ENCODE results near the gene ARGFX.
"Not testable (repeated sequence)": the region's sequence is repeated elsewhere in the genome, so short reads cannot be mapped to it uniquely, and the experiment has no call there.

The ARGFX gene

DNA sequence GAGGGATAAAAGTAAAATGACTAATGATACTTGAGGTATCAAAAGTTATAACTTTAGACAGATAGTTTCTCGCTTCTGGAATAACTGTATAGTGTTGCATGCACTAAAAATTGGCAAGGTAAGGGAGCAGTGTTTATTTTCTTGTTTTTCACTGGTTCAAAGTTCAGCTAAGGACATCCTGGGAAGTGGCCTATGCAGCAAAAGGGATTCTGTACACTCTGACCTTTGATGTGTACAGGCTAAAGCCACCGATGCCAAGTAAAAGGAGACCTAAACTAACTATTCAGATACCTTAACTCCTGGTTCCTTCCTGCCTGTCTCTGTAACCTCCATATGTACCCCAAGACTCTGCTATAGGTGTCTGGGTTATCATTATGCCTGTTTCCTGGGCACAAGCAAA is 27.1 kb downstream of the ARGFX start:
- Histone ChIP-seq H3K4me3 (no peak overlapping the region), H3K36me3 (no peaks in the 10 kb centered on the region), H3K27me3 (no peaks in the 10 kb centered on the region), H3K9me3 (replicated peaks in 1 of 11) (no peaks in the 10 kb centered on the region), H4K20me1 (no peaks in the 10 kb centered on the region), H3K4me1 (no peaks in the 10 kb centered on the region), H3K27ac (no peak overlapping the region), H3K9ac (no peak overlapping the region), H3K4me2 (no peak overlapping the region)
- TF ChIP-seq Cebpa-rat (IDR thresholded peaks at IDR 0.05) = no peak

DNA sequence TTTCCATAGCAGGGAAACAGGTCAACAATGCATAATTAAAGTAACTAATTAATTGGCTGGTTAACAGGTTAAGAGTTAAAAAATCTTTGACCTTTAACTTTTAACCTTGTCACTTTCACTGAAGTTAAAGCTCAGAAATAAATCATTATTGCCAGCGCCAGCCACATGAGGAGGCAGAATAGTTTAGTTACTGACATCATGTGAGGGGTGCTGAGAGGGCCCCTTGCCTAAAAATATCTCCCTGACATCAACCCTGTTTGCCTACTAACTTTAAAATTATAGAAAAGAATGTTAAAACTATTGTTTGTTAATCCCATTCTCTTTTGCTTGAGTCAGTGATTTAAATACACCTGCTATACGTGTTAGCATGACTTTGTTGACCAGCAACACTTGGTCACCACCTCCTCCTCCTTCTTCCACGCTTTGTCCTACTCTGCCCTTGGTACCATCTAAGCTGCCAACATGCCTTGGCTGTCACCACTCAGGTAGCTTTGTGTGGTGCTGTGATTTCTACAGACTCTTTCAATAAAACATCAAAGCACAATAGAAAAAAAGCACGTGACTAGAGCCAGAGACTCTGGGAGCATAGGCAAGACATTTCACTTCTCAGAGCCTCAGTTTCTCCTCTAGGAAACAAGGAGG is 28.1 kb downstream of the ARGFX start:
- H3K9me3 ChIP-seq (replicated peaks in 1 of 11) = no peaks in the 10 kb centered on the region
- H3K27me3 ChIP-seq = no peaks in the 10 kb centered on the region
- H4K20me1 ChIP-seq = no peaks in the 10 kb centered on the region
- no peaks in the 10 kb centered on the region for H3K36me3 ChIP-seq
- no peaks in the 10 kb centered on the region for H3K4me1 ChIP-seq
- H3K27ac ChIP-seq = no peak overlapping the region
- no peak overlapping the region for H3K4me2 ChIP-seq
- H3K4me3 ChIP-seq = no peak overlapping the region
- H3K9ac ChIP-seq = no peak overlapping the region
- TF ChIP-seq Cebpa-rat (IDR thresholded peaks at IDR 0.05) = no peak

DNA sequence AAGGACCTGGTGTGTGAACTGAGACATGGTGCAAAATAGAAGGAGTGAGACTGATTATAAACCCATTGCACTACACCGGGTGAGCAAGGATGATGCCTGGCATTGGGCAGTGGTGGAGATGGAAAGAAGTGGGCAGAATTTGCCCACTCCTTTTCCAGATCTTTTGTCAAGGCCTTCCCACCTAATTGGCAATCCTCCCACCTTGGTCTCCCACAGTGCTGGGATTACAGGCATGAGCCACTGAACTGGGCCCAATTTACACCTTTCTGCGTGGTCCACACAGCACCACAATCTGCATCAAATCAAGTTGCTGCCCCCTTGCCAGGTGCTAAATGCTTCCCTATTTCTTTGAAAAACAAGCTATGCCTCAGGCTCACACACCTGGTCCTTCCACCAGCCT is 30.8 kb downstream of the ARGFX start:
- Histone ChIP-seq H3K27ac (no peak overlapping the region), H3K9me3 (replicated peaks in 1 of 11) (no peaks in the 10 kb centered on the region), H3K4me2 (no peak overlapping the region), H3K27me3 (no peaks in the 10 kb centered on the region), H3K4me1 (no peaks in the 10 kb centered on the region), H3K36me3 (no peaks in the 10 kb centered on the region), H3K4me3 (no peak overlapping the region), H3K9ac (no peak overlapping the region), H4K20me1 (no peaks in the 10 kb centered on the region)
- TF ChIP-seq Cebpa-rat (IDR thresholded peaks at IDR 0.05) = no peak

DNA sequence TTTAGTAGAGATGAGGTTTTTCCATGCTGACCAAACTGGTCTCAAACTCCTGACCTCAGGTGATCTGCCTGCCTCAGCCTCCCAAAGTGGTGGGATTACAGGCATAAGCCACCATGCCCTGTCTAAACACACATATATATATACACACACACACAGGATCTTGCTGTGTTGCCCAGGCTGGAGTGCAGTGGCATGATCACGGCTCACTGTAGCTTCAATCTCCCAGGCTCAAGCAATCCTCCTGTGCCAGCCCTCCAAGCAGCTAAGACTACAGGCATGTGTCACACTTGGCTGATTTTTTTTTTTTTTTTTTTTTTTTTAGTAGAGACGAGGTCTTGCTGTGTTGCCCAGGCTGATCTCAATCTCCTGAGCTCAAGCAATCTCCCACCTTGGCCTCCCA is 32.2 kb downstream of the ARGFX start:
- H3K4me2 ChIP-seq; H3K4me3 ChIP-seq; H3K4me1 ChIP-seq; H3K27me3 ChIP-seq; H3K9me3 ChIP-seq (replicated peaks in 1 of 11); H3K36me3 ChIP-seq; H3K9ac ChIP-seq; H4K20me1 ChIP-seq; H3K27ac ChIP-seq: not testable (repeated sequence)

DNA sequence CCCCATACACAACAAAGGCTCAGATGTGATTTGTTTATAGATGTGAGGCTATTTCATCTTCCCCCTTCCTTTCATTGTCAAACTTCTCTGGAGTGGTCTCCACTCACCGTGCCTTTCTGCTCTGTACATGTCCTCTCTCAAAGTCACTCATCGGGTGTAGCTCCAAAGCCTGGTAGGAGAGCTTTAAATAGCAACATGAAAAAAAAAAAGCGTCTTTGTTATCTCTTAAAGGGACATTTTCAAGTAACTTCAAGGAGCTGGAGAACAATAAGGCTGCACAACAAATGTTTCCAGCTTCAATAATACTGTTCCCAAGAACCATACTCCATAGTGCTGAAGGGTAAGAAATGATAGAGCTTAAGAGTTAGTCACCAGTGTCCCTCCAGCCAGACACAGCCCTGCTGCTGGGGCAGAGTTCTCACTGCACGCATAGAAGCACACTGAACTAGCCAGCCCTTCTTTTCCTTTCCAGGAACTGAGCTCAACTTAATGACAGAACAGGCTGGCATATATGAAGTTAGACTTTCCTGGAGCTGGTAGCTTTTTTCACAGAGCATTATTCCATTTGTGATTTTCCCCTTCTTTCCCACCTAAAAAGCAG is 33.6 kb downstream of the ARGFX start:
- no peak overlapping the region for H3K4me3 ChIP-seq
- no peaks in the 10 kb centered on the region for H4K20me1 ChIP-seq
- no peaks in the 10 kb centered on the region for H3K4me1 ChIP-seq
- no peak overlapping the region for H3K9ac ChIP-seq
- no peak for TF ChIP-seq Cebpa-rat (IDR thresholded peaks at IDR 0.05)
- H3K9me3 ChIP-seq (replicated peaks in 1 of 11) = no peaks in the 10 kb centered on the region
- H3K27ac ChIP-seq = no peak overlapping the region
- no peaks in the 10 kb centered on the region for H3K36me3 ChIP-seq
- no peak overlapping the region for H3K4me2 ChIP-seq
- H3K27me3 ChIP-seq = no peaks in the 10 kb centered on the region

DNA sequence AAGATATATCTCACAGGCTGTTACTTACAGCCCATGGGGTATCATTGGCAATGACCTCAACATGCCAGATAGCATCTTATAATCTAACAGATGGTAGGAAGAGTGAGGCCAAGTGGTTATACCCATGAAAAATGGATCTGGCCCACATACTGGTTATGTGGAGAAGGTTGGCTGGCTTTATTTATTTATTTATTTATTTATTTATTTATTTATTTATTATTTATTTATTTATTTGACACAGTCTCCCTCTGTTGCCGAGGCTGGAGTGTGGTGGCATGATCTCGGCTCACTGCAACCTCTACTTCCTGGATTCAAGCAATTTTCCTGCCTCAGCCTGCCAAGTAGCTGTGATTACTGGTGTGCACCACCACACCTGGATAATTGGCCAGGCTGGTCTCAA is 37.0 kb downstream of the ARGFX start:
- Histone ChIP-seq H3K4me3 (no peak overlapping the region), H3K27ac (no peak overlapping the region), H3K9ac (no peak overlapping the region), H3K4me2 (no peak overlapping the region), H4K20me1 (no peaks in the 10 kb centered on the region), H3K36me3 (no peaks in the 10 kb centered on the region), H3K27me3 (no peaks in the 10 kb centered on the region), H3K9me3 (replicated peaks in 1 of 11) (no peaks in the 10 kb centered on the region), H3K4me1 (no peaks in the 10 kb centered on the region)
- no peak for TF ChIP-seq Cebpa-rat (IDR thresholded peaks at IDR 0.05)

DNA sequence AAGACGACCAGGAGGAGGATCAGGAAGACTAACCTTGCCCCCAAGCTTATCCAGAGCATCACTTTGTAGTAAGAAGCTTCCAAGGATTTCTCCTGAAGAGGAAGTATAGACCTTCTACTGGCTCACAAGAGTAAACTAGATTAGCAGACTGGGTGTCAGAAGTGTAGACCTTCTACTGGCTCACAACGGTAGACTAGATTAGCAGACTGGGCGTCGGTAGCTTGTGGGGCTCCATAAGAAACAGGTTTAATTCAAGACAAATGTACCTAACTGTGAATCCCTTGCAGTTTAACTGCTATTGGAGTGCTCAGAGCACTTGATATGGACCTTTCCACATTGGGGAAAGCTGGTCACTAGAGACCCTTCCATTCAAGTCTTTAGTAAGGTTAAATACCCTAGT is 38.4 kb downstream of the ARGFX start:
- H3K4me3 ChIP-seq = no peak overlapping the region
- no peaks in the 10 kb centered on the region for H3K9me3 ChIP-seq (replicated peaks in 1 of 11)
- H3K27me3 ChIP-seq = no peaks in the 10 kb centered on the region
- H3K4me1 ChIP-seq = no peaks in the 10 kb centered on the region
- no peak for TF ChIP-seq Cebpa-rat (IDR thresholded peaks at IDR 0.05)
- H3K27ac ChIP-seq = no peak overlapping the region
- no peak overlapping the region for H3K4me2 ChIP-seq
- H3K36me3 ChIP-seq = no peaks in the 10 kb centered on the region
- no peaks in the 10 kb centered on the region for H4K20me1 ChIP-seq
- H3K9ac ChIP-seq = no peak overlapping the region

Data from BLaER1 treated with 17β-estradiol and CSF1 and Interleukin-3, amounts not matched to agents 10 nM and 100 nM (cell line).